Activated CD8-positive, alpha-beta memory T cell treated with anti-CD3 and anti-CD28 coated beads for 48 hours (primary cell): ENCODE measurements around the gene PRDM11.
A peak's percentile ranks its signal among the peaks of the same experiment; 100 is the strongest.
"Not testable (repeated sequence)": the region's sequence is repeated elsewhere in the genome, so short reads cannot be mapped to it uniquely, and the experiment has no call there.

Experiments
- DNase-seq, 3 experiments: peaks; one replicate each; pipeline ENCODE4 v3.0.0-alpha.2; 2020; ENCODE audit warnings: low read depth in 2 of 3, low spot score in 2 of 3

The PRDM11 gene

GRCh38 chr11:45146072-45147016, at the start of gene PRDM11:
Gene PRDM11, plus strand, starts transcription at chr11:45146639. Its CDS starts 35,128 bp downstream, at chr11:45181767.
- DNase-seq, result no peak

- DNase-seq, result no peak
These were observed 48.5 kb upstream of the PRDM11 start for GRCh38 chr11:45097721-45098493.

- DNase-seq, result no peak
These were observed 47.5 kb upstream of the PRDM11 start for GRCh38 chr11:45098929-45099328.

- DNase-seq, result no peak
These were observed 46.1 kb upstream of the PRDM11 start for GRCh38 chr11:45100339-45100738.

- no peak for DNase-seq
These were observed 44.1 kb upstream of the PRDM11 start for GRCh38 chr11:45102361-45102809.

- DNase-seq, result peak; percentile 42 to 58 (median 45)
These were observed 43.4 kb upstream of the PRDM11 start for GRCh38 chr11:45102810-45103621.

GRCh38 chr11:45104006-45104789, 42.2 kb upstream of the PRDM11 start:
- DNase-seq, result no peak

GRCh38 chr11:45104790-45105084, 41.7 kb upstream of the PRDM11 start:
- no peak for DNase-seq

- peak in 1 of 3 experiments; percentile 37 for DNase-seq
These were observed 41.0 kb upstream of the PRDM11 start for GRCh38 chr11:45105233-45105983.

GRCh38 chr11:45105984-45106375, 40.5 kb upstream of the PRDM11 start:
- no peak for DNase-seq

GRCh38 chr11:45106440-45106839, 40.0 kb upstream of the PRDM11 start:
- DNase-seq, result no peak

GRCh38 chr11:45107029-45107428, 39.4 kb upstream of the PRDM11 start:
- DNase-seq, result no peak

- DNase-seq, result no peak
These were observed 38.1 kb upstream of the PRDM11 start for GRCh38 chr11:45108070-45109064.

GRCh38 chr11:45109400-45109799, 37.0 kb upstream of the PRDM11 start:
- DNase-seq, result no peak

- DNase-seq, result no peak
These were observed 35.9 kb upstream of the PRDM11 start for GRCh38 chr11:45110562-45110961.

GRCh38 chr11:45113807-45114206, 32.6 kb upstream of the PRDM11 start:
- no peak for DNase-seq

- DNase-seq, result not testable (repeated sequence)
These were observed 18.6 kb upstream of the PRDM11 start for GRCh38 chr11:45127836-45128235.

GRCh38 chr11:45133878-45134277, 12.6 kb upstream of the PRDM11 start:
- no peak for DNase-seq

GRCh38 chr11:45141171-45141570, 5.3 kb upstream of the PRDM11 start:
- no peak for DNase-seq
